BE2C (cell line): Measurements from ENCODE around the gene SLC8A2.
"Not testable (repeated sequence)": the region's sequence is repeated elsewhere in the genome, so short reads cannot be mapped to it uniquely, and the experiment has no call there.

ENCODE experiments used
- DNase-seq: peaks from one replicate; pipeline ENCODE4 v3.0.0-alpha.2; 2020
- H3K27me3 ChIP-seq: fragments of 250-450 bp; sonication (Bioruptor Pico); 2 replicates; pipeline ENCODE4 v1.5.1; 2020; ENCODE audit warnings: mild to moderate bottlenecking
- H3K36me3 ChIP-seq: fragments of 250-450 bp; sonication (Bioruptor Pico); 2 replicates; pipeline ENCODE4 v1.5.1; 2020; ENCODE audit warnings: mild to moderate bottlenecking
- H3K4me1 ChIP-seq: fragments of 250-450 bp; sonication (Bioruptor Pico); 2 replicates; pipeline ENCODE4 v1.5.1; 2020
- H3K4me3 ChIP-seq: 2 replicates; pipeline ENCODE4 v1.5.1; 2011; ENCODE audit warnings: low read depth, low read length
- H3K9me3 ChIP-seq: fragments of 250-450 bp; sonication (Bioruptor Pico); 2 replicates; pipeline ENCODE4 v1.5.1; 2020
- TF ChIP-seq, protein P1 (sequence below): IDR thresholded peaks from 2 replicates; pipeline ENCODE4 v1.5.1; 2012; ENCODE audit warnings: mild to moderate bottlenecking, low read depth, low read length

SLC8A2 gene

DNA sequence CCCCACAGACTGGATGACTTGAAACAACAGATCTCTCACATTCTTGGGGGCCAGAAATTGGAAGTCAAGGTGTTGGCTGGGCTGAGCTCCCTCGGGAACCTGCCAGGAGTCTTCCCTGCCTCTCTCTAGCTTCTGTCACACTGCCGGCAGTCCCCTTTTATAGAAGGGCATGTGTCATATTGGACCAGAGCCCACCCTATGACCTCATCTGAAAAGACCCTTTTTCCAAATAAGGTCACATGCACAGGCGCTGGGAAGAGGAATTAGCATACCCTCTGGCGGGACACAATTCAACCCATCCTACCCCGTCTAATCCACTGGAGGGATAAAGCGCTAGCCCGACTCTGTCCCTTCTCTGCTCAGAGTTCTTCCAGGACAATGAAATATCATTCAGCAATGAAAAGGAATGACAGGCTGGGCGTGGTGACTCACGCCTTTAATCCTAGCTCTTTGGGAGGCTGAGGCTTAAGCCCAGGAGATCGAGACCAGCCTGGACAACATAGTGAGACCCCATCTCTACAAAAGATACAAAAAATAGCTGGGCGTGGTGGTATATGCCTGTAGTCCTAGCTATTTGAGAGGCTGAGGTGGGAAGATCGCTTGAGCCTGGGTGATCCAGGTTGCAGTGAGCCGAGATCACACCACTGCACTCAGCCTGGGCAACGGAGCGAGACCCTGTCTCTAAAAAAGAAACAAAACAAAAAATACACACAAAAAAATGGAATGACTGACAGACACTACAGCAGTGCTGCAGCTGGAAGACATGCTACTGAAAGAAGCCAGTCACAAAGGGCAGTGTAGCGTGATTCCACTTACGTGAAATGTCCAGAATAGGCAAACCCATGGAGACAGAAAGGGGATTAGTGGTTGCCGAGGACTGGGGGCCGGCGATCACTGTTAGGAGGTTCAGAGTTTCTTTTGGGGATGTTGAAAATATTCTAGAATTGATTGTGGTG is 80.9 kb downstream of the SLC8A2 start:
- no peak overlapping the region for H3K4me3 ChIP-seq
- DNase-seq: no peak

DNA sequence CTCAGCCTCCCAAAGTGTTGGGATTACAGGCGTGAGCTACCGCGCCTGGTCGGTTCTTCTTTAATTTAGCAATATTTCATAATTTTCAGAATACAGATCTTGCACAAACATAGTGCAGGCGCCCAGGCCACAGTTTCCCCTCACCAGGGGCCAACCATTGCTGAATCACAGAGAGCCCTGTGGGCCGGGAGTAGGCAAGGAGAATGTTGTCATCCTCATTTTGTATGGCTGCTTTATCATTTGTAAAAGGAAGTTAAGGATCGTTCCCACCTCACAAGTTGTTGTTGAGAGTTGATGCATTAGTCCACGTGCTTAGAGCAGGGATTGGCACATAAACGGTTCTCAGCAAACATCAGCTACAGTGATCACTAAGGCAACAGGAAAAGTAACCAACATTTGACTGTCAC is 82.5 kb downstream of the SLC8A2 start:
- Histone ChIP-seq H3K27me3 (no peaks in the 10 kb centered on the region), H3K4me3 (no peak overlapping the region), H3K36me3 (no peaks in the 10 kb centered on the region), H3K9me3 (no peaks in the 10 kb centered on the region), H3K4me1 (no peaks in the 10 kb centered on the region)
- no peak for DNase-seq
- TF ChIP-seq, protein P1, sequence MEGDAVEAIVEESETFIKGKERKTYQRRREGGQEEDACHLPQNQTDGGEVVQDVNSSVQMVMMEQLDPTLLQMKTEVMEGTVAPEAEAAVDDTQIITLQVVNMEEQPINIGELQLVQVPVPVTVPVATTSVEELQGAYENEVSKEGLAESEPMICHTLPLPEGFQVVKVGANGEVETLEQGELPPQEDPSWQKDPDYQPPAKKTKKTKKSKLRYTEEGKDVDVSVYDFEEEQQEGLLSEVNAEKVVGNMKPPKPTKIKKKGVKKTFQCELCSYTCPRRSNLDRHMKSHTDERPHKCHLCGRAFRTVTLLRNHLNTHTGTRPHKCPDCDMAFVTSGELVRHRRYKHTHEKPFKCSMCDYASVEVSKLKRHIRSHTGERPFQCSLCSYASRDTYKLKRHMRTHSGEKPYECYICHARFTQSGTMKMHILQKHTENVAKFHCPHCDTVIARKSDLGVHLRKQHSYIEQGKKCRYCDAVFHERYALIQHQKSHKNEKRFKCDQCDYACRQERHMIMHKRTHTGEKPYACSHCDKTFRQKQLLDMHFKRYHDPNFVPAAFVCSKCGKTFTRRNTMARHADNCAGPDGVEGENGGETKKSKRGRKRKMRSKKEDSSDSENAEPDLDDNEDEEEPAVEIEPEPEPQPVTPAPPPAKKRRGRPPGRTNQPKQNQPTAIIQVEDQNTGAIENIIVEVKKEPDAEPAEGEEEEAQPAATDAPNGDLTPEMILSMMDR: no peak

More for the DNA sequence above, 80.9 kb downstream of the SLC8A2 start:
- H3K4me1 ChIP-seq: no peaks in the 10 kb centered on the region
- TF ChIP-seq, protein P1: no peak
- no peaks in the 10 kb centered on the region for H3K36me3 ChIP-seq
- H3K27me3 ChIP-seq: no peaks in the 10 kb centered on the region
- no peaks in the 10 kb centered on the region for H3K9me3 ChIP-seq

DNA sequence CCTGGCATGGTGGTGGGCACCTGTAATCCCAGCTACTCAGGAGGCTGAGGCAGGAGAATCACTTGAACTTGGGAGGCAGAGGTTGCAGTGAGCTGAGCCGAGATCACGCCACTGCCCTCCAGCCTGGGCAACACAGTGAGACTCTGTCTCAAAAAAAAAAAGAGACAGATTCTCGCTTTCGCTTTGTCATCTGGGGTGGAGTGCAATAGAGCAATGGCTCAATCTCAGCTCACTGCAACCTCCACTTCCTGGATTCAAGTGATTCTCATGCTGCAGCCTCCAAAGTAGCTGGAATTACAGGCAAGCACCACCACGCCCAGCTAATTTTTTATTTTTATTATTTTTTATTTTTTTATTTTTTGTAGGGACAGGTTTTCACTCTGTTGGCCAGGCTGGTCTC is 83.0 kb downstream of the SLC8A2 start:
- H3K27me3 ChIP-seq, H3K9me3 ChIP-seq, H3K4me1 ChIP-seq, H3K36me3 ChIP-seq, DNase-seq, H3K4me3 ChIP-seq: not testable (repeated sequence)

DNA sequence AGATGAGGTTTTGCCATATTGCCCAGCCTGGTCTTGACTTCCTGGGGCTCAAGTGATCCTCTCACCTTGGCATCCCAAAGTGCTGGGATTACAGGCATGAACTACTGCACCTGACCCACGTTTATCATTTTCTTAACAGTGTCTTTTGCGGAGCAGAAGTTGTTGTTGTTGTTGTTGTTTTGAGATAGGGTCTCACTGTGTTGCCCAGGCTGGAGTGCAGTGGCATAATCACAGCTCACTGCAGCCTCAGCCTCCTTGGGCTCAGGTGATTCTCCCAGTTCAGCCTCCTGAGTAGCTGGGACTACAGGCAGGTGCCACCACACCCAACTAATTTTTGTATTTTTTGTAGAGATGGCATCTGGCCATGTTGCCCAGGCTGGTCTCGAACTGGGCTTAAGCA is 84.1 kb downstream of the SLC8A2 start:
- not testable (repeated sequence) for DNase-seq, H3K9me3 ChIP-seq

DNA sequence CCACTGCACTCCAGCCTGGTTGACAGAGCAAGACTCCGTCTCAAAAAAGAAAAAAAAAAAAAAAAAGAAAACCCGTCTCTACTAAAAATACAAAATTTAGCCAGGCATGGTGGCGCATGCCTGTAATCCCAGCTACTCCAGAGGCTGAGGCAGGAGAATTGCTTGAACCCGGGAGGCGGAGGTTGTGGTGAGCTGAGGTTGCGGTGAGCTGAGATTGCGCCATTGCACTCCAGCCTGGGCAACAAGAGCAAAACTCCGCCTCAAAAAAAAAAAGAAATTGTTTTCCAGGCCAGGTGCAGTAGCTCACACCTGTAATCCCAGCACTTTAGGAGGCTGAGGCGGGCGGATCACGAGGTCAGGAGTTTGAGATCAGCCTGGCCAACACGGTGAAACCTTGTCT is 85.1 kb downstream of the SLC8A2 start:
- H3K4me3 ChIP-seq, H3K4me1 ChIP-seq, DNase-seq, H3K27me3 ChIP-seq, H3K9me3 ChIP-seq, H3K36me3 ChIP-seq: not testable (repeated sequence)

More for the DNA sequence above, 84.1 kb downstream of the SLC8A2 start:
- not testable (repeated sequence) for H3K27me3 ChIP-seq, H3K4me3 ChIP-seq, H3K36me3 ChIP-seq, H3K4me1 ChIP-seq

DNA sequence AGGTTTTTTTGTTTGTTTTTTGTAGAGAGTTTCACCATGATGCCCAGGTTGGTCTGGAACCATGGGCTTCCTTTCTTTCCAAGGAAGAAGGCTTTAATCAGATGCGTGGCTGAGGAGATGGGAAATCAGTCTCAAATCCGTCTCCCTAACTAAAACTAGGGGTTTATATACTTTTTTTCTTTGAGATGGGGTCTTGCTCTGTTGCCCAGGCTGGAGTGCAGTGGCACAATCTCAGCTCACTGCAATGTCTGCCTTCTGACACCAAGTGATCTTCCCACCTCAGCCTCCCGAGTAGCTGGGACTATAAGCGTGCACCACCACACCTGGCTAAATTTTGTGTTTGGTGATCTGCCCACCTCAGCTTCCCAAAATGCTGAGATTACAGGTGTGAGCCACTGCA is 87.2 kb downstream of the SLC8A2 start:
- not testable (repeated sequence) for DNase-seq, H3K9me3 ChIP-seq, H3K27me3 ChIP-seq, H3K4me3 ChIP-seq, H3K4me1 ChIP-seq
- peaks cover 25% of the 10 kb centered on the region for H3K36me3 ChIP-seq

DNA sequence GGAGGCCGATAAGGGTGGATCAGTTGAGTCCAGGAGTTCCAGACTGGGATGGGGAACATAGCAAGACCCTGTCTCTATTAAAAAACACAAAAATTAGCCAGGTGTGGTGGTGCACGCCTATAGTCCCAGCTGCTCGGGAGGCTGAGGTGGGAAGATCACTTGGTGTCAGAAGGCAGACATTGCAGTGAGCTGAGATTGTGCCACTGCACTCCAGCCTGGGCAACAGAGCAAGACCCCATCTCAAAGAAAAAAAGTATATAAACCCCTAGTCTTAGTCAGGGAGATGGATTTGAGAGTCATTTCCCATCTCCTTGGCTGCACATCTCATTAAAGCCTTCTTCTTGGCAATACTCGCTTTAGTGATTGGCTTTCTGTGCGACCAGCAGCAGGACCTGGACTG is 87.8 kb downstream of the SLC8A2 start:
- DNase-seq, H3K4me3 ChIP-seq, H3K9me3 ChIP-seq, H3K27me3 ChIP-seq, H3K4me1 ChIP-seq: not testable (repeated sequence)
- peaks cover 25% of the 10 kb centered on the region for H3K36me3 ChIP-seq

DNA sequence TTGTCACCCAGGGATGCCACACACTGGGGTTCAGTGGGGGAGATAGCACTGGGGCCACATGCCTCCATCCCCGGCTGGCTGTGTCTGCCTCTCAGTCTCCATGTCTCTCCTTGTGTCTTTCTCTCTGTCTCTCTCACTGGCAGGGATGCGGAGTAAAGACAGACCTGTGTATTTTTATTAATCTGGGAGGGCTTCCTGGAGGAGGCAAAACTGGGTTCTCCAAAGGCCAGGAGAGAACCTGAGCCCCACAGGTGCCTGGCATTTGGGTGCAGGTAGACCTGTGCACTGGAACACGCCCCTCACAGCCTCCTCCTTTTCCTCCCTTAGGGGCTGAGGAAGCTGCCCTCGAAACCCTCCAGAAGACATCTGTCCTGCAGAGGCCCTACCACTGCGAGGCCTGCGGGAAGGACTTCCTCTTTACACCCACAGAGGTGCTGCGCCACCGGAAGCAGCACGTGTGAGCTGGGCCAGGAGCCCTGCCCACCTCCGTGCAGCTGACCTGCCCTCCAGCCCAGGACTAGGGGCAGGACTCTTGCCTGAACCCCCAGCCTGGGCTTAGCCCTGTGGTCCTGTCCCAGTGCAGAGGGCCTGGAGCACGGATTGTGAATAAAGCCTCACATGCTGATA is 89.9 kb downstream of the SLC8A2 start:
- Histone ChIP-seq H3K4me3 (no peak overlapping the region), H3K9me3 (no peaks in the 10 kb centered on the region), H3K36me3 (peaks cover 36% of the 10 kb centered on the region), H3K27me3 (no peaks in the 10 kb centered on the region), H3K4me1 (no peaks in the 10 kb centered on the region)
- TF ChIP-seq, protein P1: no peak
- DNase-seq: no peak
